ENCODE data around the gene PCED1B.

Gene PCED1B

DNA sequence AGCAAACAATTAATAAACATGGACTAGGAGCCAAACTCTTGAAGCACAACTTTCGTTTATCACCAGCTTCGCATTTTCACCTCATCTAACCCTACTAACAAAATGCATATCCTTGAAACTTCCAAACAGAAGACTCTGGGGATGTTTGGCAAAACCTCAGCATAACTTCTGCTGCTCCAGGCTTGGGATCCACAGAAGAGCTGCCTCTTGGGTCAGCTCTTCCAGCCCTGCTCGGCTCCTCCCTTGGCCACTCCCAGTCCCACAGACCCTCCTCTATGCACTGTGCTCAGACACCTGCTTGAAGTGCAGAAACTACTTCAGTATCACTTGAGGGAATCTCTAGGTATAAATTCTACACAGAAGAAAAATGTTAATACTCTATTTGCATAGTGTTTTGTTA is 110.3 kb downstream of the PCED1B start (continued):
- TF ChIP-seq, protein P1, sequence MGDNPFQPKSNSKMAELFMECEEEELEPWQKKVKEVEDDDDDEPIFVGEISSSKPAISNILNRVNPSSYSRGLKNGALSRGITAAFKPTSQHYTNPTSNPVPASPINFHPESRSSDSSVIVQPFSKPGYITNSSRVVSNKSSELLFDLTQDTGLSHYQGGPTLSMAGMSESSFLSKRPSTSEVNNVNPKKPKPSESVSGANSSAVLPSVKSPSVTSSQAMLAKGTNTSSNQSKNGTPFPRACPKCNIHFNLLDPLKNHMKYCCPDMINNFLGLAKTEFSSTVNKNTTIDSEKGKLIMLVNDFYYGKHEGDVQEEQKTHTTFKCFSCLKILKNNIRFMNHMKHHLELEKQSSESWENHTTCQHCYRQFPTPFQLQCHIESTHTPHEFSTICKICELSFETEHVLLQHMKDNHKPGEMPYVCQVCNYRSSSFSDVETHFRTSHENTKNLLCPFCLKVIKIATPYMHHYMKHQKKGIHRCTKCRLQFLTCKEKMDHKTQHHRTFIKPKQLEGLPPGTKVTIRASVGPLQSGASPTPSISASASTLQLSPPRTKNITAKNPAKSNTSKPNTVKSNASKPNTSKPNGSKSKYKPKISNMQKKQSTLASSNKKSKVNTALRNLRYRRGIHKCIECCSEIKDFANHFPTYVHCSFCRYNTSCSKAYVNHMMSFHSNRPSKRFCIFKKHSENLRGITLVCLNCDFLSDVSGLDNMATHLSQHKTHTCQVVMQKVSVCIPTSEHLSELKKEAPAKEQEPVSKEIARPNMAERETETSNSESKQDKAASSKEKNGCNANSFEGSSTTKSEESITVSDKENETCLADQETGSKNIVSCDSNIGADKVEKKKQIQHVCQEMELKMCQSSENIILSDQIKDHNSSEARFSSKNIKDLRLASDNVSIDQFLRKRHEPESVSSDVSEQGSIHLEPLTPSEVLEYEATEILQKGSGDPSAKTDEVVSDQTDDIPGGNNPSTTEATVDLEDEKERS (tag by site-specific recombination; IDR thresholded peaks at IDR 0.05): no peak
- TF ChIP-seq, protein P2, sequence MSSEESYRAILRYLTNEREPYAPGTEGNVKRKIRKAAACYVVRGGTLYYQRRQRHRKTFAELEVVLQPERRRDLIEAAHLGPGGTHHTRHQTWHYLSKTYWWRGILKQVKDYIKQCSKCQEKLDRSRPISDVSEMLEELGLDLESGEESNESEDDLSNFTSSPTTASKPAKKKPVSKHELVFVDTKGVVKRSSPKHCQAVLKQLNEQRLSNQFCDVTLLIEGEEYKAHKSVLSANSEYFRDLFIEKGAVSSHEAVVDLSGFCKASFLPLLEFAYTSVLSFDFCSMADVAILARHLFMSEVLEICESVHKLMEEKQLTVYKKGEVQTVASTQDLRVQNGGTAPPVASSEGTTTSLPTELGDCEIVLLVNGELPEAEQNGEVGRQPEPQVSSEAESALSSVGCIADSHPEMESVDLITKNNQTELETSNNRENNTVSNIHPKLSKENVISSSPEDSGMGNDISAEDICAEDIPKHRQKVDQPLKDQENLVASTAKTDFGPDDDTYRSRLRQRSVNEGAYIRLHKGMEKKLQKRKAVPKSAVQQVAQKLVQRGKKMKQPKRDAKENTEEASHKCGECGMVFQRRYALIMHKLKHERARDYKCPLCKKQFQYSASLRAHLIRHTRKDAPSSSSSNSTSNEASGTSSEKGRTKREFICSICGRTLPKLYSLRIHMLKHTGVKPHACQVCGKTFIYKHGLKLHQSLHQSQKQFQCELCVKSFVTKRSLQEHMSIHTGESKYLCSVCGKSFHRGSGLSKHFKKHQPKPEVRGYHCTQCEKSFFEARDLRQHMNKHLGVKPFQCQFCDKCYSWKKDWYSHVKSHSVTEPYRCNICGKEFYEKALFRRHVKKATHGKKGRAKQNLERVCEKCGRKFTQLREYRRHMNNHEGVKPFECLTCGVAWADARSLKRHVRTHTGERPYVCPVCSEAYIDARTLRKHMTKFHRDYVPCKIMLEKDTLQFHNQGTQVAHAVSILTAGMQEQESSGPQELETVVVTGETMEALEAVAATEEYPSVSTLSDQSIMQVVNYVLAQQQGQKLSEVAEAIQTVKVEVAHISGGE (tag by site-specific recombination; conservative IDR thresholded peaks at IDR 0.05; ENCODE audit: low read depth): no peak
- TF ChIP-seq YY1 (tag by site-specific recombination; IDR thresholded peaks at IDR 0.05): no peak
- TF ChIP-seq, protein P3, sequence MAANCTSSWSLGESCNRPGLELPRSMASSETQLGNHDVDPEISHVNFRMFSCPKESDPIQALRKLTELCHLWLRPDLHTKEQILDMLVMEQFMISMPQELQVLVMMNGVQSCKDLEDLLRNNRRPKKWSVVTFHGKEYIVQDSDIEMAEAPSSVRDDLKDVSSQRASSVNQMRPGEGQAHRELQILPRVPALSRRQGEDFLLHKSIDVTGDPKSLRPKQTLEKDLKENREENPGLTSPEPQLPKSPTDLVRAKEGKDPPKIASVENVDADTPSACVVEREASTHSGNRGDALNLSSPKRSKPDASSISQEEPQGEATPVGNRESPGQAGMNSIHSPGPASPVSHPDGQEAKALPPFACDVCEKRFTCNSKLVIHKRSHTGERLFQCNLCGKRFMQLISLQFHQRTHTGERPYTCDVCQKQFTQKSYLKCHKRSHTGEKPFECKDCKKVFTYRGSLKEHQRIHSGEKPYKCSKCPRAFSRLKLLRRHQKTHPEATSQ (tag by site-specific recombination; IDR thresholded peaks at IDR 0.05): no peak
- TF ChIP-seq, protein P4, sequence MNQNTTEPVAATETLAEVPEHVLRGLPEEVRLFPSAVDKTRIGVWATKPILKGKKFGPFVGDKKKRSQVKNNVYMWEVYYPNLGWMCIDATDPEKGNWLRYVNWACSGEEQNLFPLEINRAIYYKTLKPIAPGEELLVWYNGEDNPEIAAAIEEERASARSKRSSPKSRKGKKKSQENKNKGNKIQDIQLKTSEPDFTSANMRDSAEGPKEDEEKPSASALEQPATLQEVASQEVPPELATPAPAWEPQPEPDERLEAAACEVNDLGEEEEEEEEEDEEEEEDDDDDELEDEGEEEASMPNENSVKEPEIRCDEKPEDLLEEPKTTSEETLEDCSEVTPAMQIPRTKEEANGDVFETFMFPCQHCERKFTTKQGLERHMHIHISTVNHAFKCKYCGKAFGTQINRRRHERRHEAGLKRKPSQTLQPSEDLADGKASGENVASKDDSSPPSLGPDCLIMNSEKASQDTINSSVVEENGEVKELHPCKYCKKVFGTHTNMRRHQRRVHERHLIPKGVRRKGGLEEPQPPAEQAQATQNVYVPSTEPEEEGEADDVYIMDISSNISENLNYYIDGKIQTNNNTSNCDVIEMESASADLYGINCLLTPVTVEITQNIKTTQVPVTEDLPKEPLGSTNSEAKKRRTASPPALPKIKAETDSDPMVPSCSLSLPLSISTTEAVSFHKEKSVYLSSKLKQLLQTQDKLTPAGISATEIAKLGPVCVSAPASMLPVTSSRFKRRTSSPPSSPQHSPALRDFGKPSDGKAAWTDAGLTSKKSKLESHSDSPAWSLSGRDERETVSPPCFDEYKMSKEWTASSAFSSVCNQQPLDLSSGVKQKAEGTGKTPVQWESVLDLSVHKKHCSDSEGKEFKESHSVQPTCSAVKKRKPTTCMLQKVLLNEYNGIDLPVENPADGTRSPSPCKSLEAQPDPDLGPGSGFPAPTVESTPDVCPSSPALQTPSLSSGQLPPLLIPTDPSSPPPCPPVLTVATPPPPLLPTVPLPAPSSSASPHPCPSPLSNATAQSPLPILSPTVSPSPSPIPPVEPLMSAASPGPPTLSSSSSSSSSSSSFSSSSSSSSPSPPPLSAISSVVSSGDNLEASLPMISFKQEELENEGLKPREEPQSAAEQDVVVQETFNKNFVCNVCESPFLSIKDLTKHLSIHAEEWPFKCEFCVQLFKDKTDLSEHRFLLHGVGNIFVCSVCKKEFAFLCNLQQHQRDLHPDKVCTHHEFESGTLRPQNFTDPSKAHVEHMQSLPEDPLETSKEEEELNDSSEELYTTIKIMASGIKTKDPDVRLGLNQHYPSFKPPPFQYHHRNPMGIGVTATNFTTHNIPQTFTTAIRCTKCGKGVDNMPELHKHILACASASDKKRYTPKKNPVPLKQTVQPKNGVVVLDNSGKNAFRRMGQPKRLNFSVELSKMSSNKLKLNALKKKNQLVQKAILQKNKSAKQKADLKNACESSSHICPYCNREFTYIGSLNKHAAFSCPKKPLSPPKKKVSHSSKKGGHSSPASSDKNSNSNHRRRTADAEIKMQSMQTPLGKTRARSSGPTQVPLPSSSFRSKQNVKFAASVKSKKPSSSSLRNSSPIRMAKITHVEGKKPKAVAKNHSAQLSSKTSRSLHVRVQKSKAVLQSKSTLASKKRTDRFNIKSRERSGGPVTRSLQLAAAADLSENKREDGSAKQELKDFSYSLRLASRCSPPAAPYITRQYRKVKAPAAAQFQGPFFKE (tag by site-specific recombination; IDR thresholded peaks at IDR 0.05; ENCODE audit: borderline replicate concordance): no peak

DNA sequence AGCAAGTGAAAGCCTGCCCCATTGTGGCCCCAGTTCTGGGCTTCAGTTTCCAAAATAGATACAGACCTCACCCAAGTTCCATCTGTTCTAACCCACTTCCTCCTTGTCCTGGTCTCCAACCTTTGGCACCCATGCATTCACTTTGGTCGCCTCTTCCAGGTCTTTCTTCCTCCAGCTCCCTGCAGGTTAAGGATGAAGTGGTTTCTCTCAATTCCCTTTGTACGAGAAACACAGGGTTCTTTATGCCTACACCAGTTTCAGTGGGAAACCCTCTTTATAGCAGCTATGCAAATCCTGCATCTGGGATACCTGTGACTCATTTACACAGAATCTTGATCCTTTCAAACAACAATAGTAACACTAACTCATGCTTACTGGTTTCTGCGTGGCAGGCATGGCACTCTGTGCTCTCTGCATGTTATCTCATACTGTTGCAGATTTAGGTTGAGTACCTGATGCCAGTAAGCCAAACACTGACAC is 110.9 kb downstream of the PCED1B start:
- ChIA-PET POLR2A (no interaction called here), CTCF (interaction anchor here (0.6 kb wide), 1 partner anchor 72 kb away, joined by 3 read pairs; no protein-coding TSS in a partner anchor)
- H3K9me3 ChIP-seq (ENCODE audit: control insufficient read depth, insufficient read depth, low read depth, low read length): no peaks in the 10 kb centered on the region
- H3K4me1 ChIP-seq (ENCODE audit: control insufficient read depth, insufficient read depth, low read length): no peaks in the 10 kb centered on the region
- no peak overlapping the region for H3K27ac ChIP-seq (ENCODE audit: extremely low read depth, low read depth, low read length)
- no peak overlapping the region for H3K4me3 ChIP-seq (ENCODE audit: low read depth, low read length)
- no peaks in the 10 kb centered on the region for H3K36me3 ChIP-seq (ENCODE audit: control insufficient read depth in 2 of 2, insufficient read depth in 1 of 2, low read length in 2 of 2)
- TF ChIP-seq ZNF549 (tag by site-specific recombination; IDR thresholded peaks at IDR 0.05): no peak
- TF ChIP-seq, protein P5, sequence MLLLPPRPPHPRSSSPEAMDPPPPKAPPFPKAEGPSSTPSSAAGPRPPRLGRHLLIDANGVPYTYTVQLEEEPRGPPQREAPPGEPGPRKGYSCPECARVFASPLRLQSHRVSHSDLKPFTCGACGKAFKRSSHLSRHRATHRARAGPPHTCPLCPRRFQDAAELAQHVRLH (tag by site-specific recombination; IDR thresholded peaks at IDR 0.05): no peak
- TF ChIP-seq MEIS1 (CRISPR knock-in tag; IDR thresholded peaks at IDR 0.05; ENCODE audit: borderline replicate concordance): no peak
- no peak for TF ChIP-seq ZNF610 (tag by site-specific recombination; IDR thresholded peaks at IDR 0.05; ENCODE audit: borderline replicate concordance)
- TF ChIP-seq, protein P6, sequence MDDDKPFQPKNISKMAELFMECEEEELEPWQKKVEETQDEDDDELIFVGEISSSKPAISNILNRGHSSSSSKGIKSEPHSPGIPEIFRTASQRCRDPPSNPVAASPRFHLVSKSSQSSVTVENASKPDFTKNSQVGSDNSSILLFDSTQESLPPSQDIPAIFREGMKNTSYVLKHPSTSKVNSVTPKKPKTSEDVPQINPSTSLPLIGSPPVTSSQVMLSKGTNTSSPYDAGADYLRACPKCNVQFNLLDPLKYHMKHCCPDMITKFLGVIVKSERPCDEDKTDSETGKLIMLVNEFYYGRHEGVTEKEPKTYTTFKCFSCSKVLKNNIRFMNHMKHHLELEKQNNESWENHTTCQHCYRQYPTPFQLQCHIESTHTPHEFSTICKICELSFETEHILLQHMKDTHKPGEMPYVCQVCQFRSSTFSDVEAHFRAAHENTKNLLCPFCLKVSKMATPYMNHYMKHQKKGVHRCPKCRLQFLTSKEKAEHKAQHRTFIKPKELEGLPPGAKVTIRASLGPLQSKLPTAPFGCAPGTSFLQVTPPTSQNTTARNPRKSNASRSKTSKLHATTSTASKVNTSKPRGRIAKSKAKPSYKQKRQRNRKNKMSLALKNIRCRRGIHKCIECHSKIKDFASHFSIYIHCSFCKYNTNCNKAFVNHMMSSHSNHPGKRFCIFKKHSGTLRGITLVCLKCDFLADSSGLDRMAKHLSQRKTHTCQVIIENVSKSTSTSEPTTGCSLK (tag by site-specific recombination; IDR thresholded peaks at IDR 0.05): no peak
- TF ChIP-seq ZNF214 (tag by site-specific recombination; IDR thresholded peaks at IDR 0.05; ENCODE audit: borderline replicate concordance): no peak
- TF ChIP-seq, protein P2 (tag by site-specific recombination; conservative IDR thresholded peaks at IDR 0.05; ENCODE audit: low read depth): no peak
- TF ChIP-seq, protein P7, sequence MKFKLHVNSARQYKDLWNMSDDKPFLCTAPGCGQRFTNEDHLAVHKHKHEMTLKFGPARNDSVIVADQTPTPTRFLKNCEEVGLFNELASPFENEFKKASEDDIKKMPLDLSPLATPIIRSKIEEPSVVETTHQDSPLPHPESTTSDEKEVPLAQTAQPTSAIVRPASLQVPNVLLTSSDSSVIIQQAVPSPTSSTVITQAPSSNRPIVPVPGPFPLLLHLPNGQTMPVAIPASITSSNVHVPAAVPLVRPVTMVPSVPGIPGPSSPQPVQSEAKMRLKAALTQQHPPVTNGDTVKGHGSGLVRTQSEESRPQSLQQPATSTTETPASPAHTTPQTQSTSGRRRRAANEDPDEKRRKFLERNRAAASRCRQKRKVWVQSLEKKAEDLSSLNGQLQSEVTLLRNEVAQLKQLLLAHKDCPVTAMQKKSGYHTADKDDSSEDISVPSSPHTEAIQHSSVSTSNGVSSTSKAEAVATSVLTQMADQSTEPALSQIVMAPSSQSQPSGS (tag by site-specific recombination; IDR thresholded peaks at IDR 0.05; ENCODE audit: low read depth): no peak

Data from HEK293 (cell line).